SIG-M5 treated with dmso at 0.1 percent for 504 hours (cell line): ENCODE data around the gene PRRC2A.
"Not testable (repeated sequence)": the region's sequence is repeated elsewhere in the genome, so short reads cannot be mapped to it uniquely, and the experiment has no call there.

Experiments
- DNase-seq: peaks from one replicate; lab custom pipeline; 2025; ENCODE audit not compliant: unreplicated experiment; lab: John Stamatoyannopoulos, UW

Gene PRRC2A

DNA sequence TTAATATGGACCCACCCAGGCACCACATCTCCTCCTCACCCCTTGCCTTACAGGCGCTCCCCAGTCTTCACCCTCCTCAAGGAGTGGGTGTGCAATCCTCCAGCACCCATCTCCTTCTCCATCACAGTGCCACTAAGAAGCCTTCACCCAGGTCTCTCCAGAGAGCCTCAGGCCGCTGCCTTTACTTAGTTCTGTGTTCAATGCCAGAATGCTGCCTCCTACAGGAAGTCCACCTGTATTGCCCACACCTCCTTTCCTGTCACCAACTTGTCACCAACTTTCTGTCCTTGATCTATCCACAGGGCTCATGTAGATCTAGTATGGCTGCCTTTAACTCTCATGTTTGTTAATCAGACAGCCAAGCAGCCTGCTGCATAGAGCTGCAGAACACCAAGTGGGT, 35.0 kb upstream of the PRRC2A start:
- DNase-seq = peak; percentile 73

DNA sequence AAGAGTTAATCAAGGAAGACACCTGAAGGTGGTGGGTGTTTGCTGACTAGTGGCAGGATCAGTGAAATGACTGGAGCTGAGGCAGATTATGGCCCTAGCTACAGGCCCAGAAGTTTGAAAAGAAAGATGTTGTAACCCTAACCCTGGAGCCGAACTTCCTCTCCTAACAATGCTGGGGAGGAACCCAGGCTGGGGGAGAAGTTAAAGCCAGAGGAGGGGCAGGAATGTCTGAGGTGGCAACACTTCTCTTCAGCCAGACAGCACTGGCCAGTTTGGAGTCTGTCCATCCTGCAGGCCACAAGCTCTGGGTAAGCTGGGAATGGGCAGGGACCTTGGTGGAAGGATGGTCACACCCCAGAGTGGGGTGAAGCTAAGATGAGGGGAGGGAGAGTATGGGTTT, 34.5 kb upstream of the PRRC2A start, which contains the start of gene LST1:
Gene LST1, plus strand, starts transcription at position 270 of the 400 bp plus-strand sequence. CDS start 1,023 bp downstream, outside the sequence.
- peak; percentile 97 for DNase-seq

DNA sequence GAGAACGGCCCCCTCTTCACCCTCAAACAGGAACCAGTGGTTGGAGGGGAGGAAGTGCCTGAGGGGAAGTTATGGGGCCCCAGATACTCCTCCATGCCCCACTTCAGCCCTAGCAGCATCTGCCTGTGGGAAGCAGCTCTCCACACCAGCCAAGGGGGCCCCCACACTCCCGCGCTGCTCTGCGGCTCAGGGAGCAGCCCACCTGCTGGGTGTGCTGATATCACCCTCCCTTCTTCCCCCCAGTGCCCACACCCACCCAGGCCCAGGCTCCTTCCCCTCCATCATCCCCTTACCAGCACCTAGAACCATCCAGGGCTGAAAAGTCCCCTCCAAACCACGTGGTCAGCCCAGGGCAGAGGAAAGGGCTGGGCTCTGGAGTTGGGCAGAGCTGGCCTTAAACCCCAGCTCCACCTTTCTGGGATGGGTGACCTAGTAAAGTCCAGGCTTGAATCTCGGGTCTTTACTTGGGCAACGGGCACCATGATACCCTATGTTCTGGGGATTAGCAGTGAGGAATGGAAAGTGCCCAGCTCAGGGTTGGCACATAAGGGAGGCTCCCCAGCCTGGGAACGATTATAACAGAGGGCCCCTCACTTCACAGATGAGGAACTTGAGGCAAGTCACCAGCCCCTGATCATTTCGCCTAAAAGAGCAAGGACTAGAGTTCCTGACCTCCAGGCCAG, 33.8 kb upstream of the PRRC2A start:
- peak; percentile 96 for DNase-seq

DNA sequence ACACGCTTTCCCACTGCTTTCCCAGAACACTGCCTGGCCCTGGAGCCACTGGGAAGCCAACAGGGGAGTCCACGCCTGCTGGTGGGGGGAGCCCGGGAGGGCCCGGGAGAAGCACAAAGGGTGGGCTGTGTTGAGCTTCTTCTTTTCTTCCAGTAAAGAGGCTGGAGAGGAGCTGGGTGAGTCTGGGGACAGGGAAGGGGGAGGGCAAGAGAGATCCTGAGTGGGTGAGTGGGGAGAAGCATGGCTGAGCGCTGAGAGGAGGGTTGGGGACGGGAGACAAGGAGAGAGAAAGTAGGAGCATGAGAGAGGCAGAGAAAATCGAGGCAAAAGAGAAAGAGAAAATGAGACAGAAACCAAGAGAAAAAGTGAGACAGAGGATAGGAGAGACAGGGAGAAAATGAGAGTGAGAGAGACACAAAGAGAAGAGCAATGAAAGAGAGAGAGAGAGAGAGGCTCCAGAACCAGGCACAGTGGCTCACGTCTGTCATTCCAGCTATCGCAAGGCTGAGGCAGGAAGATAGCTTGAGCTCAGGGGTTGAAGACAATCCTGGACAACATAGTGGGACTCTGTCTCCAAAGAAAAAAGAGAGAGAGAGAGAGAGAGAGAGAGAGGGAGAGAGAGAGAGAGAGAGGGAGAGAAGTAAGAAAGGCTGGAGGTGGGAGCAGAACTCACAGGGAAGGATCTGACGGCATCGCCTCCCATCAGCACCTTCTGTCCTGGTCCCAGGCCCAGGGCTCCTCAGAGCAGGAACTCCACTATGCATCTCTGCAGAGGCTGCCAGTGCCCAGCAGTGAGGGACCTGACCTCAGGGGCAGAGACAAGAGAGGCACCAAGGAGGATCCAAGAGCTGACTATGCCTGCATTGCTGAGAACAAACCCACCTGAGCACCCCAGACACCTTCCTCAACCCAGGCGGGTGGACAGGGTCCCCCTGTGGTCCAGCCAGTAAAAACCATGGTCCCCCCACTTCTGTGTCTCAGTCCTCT, 32.4 kb upstream of the PRRC2A start:
- DNase-seq = no peak

DNA sequence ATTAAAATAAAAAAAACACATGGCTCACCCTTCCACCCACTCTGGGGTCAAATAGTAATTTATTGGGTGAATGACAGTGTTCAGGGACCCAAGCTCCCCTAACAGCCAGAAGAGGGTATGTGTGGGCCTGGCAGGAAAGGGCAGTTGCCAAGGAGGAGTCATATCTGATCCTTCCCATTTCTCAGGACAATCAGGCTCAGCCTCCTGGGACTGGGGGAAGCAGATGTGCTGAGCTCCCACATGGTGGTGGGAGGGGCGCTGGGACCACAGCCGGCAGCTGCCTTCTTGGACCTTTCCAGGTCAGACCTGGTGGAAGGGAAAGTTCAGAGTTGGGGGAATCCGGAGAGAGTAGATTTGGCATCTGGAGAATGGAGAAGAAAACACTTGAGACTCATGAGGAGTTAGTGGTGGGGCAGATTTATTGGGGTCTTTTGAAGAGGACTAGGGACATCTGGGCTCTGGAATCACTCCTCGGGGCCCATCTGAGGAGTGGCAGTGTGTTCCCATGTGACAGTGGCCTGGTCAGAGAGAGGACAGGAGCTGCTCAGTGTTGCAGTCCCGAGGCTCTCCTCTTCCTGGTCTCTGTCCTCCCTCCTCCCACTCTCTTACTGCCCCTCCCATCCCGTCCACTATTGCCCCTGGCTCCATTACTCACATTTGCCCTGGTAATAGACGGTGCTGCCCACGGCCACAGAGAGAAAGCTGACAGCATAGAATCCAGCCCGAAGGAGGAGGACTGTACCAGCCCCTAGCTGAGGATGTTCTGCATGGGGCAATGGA, 31.5 kb upstream of the PRRC2A start:
- no peak for DNase-seq

DNA sequence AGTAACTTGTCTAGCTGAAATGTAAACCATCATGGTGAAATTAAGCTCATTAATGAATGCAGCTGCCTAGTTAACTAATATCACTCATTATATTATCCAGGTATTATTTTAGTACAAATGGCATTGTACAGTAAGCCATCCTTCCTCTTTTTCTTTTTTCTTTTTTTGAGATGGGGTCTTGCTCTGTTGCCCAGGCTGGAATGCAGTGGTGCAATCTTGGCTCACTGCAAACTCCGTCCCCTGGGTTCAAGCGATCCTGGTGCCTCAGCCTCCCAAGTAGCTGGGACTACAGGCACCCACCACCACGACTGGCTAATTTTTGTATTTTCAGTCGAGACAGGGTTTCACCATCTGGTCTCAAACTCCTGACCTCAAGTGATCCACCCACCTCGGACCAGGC, 29.8 kb upstream of the PRRC2A start:
- not testable (repeated sequence) for DNase-seq

DNA sequence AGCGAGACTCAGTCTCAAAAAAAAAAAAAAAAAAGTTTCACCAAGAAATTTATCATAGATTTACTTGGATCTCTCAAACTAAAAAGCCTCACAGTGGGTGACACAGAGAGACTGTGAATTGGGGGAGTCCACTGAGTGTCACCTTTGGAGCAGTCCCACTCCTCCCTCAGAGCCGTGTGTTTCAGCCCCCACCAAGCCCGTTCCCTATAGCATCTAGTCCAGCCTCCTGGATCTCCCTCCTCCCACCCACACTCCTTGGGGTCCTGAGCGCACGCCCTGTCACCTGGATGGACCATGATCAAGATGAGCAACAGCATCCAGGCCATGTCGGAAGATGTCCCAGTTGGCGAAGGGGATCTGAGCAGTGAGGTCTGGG, 28.1 kb upstream of the PRRC2A start:
- no peak for DNase-seq

DNA sequence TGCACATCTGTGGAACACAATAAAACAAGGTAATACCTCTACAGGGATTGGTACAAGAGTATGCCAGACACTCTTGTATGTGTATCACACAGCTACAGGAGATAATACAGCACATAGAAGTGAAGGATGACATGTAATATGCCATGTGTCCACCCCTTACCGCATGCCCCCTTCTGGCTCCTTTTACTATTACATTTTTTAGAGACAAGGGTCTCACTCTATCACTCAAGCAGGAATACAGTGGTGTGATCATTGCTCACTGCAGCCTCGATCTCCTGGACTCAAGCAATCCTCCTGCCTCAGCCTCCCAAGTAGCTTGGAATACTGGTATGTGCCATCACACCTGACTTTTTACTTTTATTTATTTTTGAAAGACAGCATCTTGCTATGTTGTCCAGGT, 23.5 kb upstream of the PRRC2A start:
- peak; percentile 77 for DNase-seq

DNA sequence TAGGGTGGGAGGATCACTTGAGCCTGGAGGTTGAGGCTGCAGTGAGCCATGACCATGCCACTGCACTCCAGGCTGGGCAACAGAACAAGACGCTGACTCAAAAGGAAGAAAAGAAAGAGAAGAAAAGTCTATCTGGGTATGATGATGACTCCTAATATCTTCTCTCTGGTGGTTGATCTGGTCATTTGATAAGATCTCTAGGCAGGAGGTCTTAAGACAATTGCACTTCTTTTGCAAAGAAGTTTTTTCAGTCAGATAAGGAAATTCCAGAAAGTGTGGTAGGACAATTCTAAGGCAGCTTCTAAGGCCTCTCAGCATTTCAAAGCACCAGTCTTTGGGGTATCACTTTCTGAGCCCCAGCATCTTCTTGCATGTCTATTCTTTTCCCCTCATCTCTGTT, 13.2 kb upstream of the PRRC2A start:
- no peak for DNase-seq

DNA sequence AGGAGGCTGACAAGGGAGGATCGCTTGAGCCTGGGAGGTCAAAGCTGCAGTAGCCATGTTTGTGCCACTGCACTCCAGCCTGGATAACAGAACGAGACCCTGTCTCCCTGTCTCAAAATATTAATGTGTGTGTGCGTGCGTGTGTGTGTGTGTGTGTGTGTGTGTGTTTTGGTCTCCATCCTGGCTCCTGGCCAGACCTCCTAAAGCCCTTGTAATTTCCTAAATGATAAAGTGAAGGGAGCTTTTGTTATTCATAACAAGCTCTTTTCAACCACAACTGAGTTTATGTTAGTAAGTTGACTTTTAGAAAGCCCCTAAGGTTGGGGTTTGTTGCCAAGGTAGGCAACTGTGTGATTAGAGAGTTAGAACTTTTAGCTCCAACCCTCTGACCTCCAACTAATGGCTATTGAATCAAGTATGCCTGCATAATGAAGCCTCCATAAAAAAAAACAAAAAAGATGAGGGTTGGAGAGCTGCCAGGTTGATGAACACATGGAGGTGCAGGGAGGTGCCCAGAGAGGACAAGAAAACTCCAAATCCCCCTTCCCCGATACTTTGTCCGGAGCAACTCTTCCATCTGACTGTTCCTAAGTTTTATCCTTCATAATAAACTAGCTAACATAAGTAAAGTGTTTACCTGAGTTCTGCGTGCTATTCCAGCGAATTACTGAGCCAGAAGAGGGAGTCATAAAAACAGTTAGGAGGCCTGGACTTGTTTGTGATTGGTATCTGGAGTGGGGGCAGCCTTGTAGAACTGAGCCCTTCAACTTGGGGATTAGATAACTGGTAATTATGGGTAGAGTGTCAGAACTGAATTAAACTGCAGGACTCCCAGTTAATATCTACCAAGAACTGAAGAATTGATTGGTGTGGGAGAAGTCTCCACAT, 10.8 kb upstream of the PRRC2A start:
- DNase-seq = no peak

DNA sequence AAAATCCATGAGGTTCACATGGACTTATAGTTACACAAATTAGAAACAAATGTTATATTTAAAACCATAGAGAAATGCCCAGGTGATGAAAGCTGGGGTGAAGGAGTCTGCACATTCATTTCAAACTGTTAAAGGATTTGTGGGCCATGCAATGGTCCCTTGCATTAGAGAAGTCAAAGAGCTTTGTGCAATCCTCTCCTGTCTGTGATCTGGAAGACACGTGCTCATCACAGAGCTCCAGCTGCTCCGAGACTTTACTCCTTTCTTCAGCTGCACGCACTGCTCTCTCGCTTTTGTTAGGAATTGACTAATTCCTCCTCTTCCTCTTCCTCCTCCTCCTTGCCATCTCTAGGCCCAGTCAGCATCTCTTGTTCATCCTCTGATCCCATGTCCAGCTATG, 9.5 kb upstream of the PRRC2A start:
- DNase-seq = peak; percentile 54

DNA sequence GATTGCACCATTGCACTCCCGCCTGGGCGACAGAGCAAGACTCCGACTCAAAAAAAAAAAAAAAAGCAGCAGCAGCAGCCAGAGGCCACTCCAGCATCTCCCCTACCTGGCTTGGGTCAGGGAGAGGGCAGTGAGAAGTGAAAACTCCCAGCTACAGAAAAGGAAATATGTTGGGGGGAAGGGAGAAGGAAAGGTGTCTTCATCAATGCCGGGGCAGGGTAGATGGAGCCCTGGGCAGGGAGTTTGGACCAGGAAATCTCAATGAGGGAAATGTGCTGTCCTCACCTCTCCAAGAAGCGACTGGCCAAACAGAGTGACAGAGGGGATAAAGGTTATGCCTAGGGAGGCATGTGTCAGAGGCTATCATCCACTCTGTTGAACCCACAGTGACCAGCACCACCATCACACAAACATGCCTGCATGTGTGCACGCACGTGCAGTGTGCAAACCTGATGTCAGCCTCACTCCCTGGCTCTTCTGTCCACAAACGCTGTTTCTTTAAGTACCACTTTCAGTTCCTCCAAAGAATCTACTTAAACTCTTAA, 6.4 kb upstream of the PRRC2A start:
- DNase-seq = peak; percentile 73

DNA sequence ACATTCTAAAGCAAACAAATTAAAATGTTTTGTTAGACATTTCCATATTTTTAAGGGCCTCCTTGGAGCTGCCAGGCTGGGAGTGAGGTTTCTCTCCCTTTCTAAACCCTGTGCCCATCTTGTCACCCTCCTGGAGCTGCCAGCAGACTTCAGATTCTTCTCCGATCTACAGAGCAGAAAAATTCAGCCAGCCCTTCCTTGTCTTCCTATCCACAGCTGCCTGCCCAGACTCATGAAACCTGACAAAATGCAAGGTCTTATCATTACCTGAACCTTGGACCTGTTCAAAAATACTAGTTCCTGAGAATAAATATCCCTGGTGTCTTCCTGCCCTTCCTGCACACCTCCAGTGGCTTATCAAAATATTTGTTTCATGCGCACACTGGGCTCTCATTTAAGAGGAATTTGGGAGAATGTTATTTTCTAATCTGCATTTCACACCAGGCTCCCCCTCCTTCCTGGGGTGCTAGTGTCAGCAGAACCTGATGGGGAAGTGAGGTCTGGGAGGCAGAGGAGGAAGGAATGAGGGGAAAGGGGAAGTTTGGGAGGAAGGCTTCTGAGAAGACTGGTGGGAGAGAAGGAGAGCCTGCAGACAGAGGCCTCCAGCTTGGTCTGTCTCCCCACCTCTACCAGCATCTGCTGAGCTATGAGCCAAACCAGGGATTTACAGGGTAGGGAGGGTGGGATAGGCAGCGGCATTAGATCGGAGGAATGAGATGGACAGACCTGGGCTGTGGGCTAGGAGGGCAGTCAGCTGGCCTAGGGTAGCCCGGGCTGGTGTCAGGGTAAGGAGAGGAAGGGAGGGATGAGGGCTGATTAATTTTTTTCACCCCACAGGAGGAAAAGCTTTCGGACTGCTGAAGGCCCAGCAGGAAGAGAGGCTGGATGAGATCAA, 5.6 kb upstream of the PRRC2A start, which contains the start of gene AIF1:
Gene AIF1, plus strand, starts transcription at position 551 of the 895 bp plus-strand sequence. Its CDS starts 96 bp downstream, at position 647.
- DNase-seq = peak; percentile 61

DNA sequence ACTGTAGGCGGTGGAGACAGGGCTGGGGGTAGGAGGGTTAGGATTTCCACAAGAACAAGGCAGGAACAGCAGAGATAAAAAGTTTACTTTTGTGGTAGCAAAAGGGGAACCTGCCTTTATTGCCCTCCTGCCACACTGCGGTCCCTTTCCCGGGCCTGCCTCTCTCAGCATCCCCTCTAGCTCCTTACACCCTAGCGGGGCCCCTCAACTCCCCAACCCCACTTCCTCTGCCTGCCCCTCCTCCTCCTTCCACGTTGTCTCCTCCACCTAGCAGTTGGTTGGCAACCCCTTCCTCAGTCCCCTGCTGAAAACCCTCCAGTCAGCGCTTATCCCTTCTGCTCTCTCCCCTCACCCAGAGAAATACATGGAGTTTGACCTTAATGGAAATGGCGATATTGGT, 4.8 kb upstream of the PRRC2A start:
- DNase-seq = peak; percentile 92

DNA sequence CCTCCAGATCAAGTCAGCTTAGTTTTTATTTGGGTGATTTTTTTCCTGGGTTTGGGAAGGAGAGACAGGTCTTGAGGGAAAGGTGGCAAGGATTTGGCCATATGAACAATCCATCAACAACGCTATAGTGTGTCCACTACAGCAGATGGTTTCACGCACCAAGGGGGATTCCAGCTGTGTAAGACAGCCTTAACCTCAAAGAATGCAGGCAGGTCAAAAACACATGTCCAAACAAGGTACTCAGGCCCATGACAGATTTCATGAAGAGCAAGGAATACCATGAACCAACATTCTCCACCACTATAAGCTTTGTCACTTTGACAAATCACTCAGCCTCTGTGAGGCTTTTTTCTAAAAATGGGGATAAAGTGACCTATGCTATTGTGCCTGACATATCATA, 3.5 kb upstream of the PRRC2A start:
- no peak for DNase-seq

DNA sequence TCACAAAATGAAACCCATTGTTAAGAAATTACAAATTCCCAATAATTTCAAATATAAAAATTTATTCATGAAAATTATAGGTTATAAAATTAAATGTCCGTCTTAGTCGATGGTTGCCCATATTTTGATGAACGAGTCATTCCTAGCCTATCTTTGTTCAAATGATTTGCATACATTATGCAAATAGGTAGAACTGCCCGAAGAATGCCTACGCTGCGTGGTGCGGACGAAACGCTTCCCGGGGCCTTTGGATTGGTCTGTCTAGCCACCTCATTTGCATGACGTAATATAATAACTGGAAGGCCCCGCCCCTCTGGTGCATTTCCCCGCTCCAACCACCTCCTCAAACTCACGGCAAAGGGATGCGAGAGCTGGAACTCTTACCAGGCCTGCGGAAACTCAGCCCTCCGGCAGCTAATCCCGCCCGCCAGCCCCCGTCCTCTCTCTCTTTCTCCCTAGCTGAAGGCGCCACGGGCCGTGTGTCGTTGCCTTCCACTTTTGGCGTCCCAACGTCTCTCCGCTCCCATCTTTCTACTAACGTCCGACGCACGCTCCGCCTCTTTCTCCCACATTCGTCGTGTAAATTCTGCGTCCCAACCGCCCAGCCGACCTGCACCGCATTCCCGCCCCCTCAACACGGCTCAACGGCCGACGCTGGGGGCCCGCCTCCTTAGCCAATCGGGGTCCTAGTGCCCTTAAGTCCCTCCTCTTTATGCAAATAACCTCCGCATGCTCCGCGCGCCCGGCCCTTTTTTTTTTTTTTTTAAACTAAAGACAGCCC, 520 bp upstream of the PRRC2A start:
- peak; percentile 98 for DNase-seq

DNA sequence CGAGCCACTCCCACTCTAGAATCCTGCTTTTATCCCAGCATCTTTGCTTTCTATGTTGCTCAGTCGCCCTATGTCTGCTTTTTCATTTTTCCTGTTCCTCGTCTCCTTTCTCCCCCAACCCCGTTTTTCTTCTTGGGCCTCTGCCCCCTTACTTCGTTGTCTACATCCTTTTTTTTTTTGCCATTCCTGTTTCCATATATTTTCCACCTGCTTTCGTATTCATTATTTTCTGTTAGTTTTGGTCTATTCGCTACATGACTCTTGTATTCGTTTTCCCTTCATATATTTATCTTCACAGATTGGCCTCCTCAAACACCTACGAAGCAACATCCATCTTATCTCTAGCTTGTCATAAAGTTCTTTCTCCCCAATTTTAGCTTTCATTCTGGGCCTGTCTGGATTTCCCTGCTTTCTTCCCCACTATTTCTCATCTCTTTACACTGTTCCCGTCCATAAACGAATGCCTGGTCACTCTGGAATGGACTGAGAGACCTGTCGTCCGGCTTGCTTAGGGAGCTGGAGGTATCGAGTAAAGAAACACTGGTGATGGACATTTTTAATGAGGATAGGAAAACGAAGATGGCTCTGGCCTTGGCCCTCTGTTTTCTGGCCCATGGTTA, 915 bp downstream of the PRRC2A start:
- DNase-seq = no peak

DNA sequence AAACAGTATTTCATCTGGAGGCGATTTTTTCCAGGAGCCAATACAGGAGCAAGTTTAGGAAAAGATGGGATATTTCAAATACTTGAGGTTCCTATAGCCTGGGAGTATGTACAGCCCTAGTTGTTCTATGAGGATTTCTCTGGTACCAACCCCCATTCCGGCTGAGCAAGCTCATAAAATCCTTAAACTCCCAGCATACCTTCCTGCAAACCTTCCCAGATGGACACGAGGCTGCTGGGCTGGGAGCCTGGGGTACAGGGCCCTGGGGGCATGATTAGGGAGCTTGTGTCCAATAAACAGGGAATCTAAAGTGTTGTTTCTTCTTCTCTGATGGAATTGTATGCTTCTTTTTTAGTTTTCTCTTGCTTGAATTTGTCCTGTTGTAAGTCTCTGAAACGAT, 1.5 kb downstream of the PRRC2A start:
- no peak for DNase-seq
